Neutrophil (primary cell): ENCODE results near the gene UHRF1.

ENCODE experiments used
- H3K27ac ChIP-seq: fragments of 200-600 bp; sonication (generic); 2 replicates; pipeline ENCODE4 v1.5.1; 2016; ENCODE audit warnings: mild to moderate bottlenecking, moderate library complexity
- H3K27me3 ChIP-seq: fragments of 200-600 bp; sonication (generic); 2 replicates; pipeline ENCODE4 v1.6.0; 2016; ENCODE audit warnings: mild to moderate bottlenecking
- H3K36me3 ChIP-seq: fragments of 200-600 bp; sonication (generic); 2 replicates; pipeline ENCODE4 v1.5.1; 2017
- H3K4me1 ChIP-seq, 2 experiments: fragments of 200-600 bp in 1 of 2; sonication (generic) in 1 of 2; 1 replicate in 1 of 2; 2 replicates in 1 of 2; pipeline versions ENCODE4 v1.5.1 to v1.6.1; 2013 to 2016; ENCODE audit warnings: low read depth in 1 of 2, low read length in 1 of 2, mild to moderate bottlenecking in 1 of 2, moderate library complexity in 1 of 2; ENCODE audit not compliant: control insufficient read depth in 1 of 2, insufficient read depth in 1 of 2
- H3K4me3 ChIP-seq, 2 experiments: fragments of 200-600 bp in 1 of 2; sonication (generic) in 1 of 2; 1 replicate in 1 of 2; 2 replicates in 1 of 2; pipeline ENCODE4 v1.5.1; 2013 to 2016; ENCODE audit warnings: low read depth in 1 of 2, low read length in 1 of 2, mild to moderate bottlenecking in 1 of 2, moderate library complexity in 1 of 2
- H3K9me3 ChIP-seq: fragments of 200-600 bp; sonication (generic); 2 replicates; pipeline ENCODE4 v1.5.1; 2016
- TF ChIP-seq, protein P1 (sequence below): fragments of 200-600 bp; sonication (generic); IDR thresholded peaks from 2 replicates; pipeline ENCODE4 v1.5.1; 2016; ENCODE audit warnings: antibody characterized with exemption

The UHRF1 gene

DNA sequence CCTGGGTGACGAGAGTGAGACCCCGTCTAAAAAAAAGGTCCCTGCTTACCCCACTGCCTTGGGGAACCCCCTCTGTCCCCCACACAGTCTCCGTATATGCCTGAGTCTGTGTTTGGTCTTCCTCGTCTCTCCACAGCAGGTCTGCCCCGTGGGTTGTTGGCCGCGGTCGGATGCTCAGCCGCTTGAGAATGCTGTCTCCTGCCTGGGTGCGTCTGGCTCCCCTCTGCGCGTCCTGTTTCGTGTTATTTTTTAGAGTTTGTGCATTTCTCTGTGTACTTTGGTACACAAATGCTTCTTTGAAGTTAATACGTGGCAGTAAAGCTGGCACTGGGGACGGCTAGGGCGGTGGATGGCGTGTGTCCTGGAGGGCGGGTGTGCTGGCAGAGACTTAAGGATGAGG, 94.5 kb downstream of the UHRF1 start:
- Histone ChIP-seq H3K27ac (no peak overlapping the region), H3K4me1 (peaks cover 0 to 3% of the 10 kb centered on the region in 2 experiments), H3K36me3 (peaks cover 14% of the 10 kb centered on the region), H3K4me3 (no peak overlapping the region), H3K9me3 (no peaks in the 10 kb centered on the region), H3K27me3 (no peaks in the 10 kb centered on the region)
- TF ChIP-seq, protein P1, sequence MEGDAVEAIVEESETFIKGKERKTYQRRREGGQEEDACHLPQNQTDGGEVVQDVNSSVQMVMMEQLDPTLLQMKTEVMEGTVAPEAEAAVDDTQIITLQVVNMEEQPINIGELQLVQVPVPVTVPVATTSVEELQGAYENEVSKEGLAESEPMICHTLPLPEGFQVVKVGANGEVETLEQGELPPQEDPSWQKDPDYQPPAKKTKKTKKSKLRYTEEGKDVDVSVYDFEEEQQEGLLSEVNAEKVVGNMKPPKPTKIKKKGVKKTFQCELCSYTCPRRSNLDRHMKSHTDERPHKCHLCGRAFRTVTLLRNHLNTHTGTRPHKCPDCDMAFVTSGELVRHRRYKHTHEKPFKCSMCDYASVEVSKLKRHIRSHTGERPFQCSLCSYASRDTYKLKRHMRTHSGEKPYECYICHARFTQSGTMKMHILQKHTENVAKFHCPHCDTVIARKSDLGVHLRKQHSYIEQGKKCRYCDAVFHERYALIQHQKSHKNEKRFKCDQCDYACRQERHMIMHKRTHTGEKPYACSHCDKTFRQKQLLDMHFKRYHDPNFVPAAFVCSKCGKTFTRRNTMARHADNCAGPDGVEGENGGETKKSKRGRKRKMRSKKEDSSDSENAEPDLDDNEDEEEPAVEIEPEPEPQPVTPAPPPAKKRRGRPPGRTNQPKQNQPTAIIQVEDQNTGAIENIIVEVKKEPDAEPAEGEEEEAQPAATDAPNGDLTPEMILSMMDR, result no peak

- Histone ChIP-seq H3K27ac (no peak overlapping the region), H3K9me3 (no peaks in the 10 kb centered on the region), H3K4me1 (peaks cover 0 to 3% of the 10 kb centered on the region in 2 experiments), H3K27me3 (no peaks in the 10 kb centered on the region), H3K4me3 (no peak overlapping the region), H3K36me3 (peaks cover 5% of the 10 kb centered on the region)
- TF ChIP-seq, protein P1, result no peak
These were observed 95.8 kb downstream of the UHRF1 start for GRCh38 chr19:5005096-5005495.

DNA sequence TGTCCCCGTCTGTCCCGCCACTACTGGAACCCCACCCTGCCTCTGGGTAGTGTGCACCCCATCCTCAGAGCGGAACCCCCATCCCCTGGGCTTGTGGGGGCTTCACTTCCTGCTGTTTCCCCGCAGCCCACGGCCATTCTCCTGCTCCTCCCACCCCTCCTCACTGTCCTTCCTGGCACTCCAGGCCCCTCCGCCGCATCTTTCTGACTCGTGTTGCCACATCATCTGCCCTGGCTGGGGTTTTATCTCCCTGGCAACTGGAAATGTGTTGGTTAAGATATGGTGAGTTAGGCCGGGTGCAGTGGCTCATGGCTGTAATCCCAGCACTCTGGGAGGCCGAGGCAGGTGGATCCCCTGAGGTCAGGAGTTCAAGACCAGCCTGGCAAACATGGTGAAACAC, 96.9 kb downstream of the UHRF1 start:
- Histone ChIP-seq H3K4me3 (no peak overlapping the region), H3K27ac (peak overlapping the region; percentile 10), H3K27me3 (no peaks in the 10 kb centered on the region), H3K9me3 (no peaks in the 10 kb centered on the region), H3K4me1 (peaks cover 0 to 3% of the 10 kb centered on the region in 2 experiments), H3K36me3 (peaks cover 9% of the 10 kb centered on the region)
- TF ChIP-seq, protein P1, result no peak

GRCh38 chr19:5006821-5007220, 97.5 kb downstream of the UHRF1 start:
- peaks cover 12% of the 10 kb centered on the region for H3K36me3 ChIP-seq
- H3K9me3 ChIP-seq, result no peaks in the 10 kb centered on the region
- TF ChIP-seq, protein P1, result no peak
- H3K27me3 ChIP-seq, result no peaks in the 10 kb centered on the region
- H3K4me3 ChIP-seq, result no peak overlapping the region
- peaks cover 0 to 3% of the 10 kb centered on the region in 2 experiments for H3K4me1 ChIP-seq
- peak overlapping the region; percentile 25 for H3K27ac ChIP-seq
